Renal cortex interstitium (tissue), 11 donors: ENCODE measurements around the gene GCFC2. TPM values are rescaled to one million over a fixed set of nuclear protein-coding genes. Genes with fewer than 3 reads are reported as not detected.
"Not testable (repeated sequence)": the region's sequence is repeated elsewhere in the genome, so short reads cannot be mapped to it uniquely, and the experiment has no call there.

Source experiments
- DNase-seq, 11 donors: peaks; one replicate each; pipeline ENCODE4 v3.0.0-alpha.2; 2013; ENCODE audit warnings: low read depth in 9 of 11, low spot score in 4 of 11; ENCODE audit errors: extremely low read depth in 1 of 11
- polyA plus RNA-seq, 3 donors: library from polyadenylated mRNA; unstranded; fragments of 120-200 nt; gene quantifications; one replicate each; pipeline ENCODE4 v1.2.1, GENCODE V29; 2013; ENCODE audit not compliant: insufficient read length in 3 of 3

GCFC2 gene
- polyA plus RNA-seq, 3 donors = 37.5 to 53.4 (median 53.2) TPM

- DNase-seq = no peak
Observed at GRCh38 chr2:75703589-75704287, 7.0 kb downstream of the GCFC2 start.

GRCh38 chr2:75702593-75702992 is 8.1 kb downstream of the GCFC2 start:
- no peak for DNase-seq

GRCh38 chr2:75698918-75699317 is 11.8 kb downstream of the GCFC2 start:
- no peak for DNase-seq

GRCh38 chr2:75688196-75688595 is 22.5 kb downstream of the GCFC2 start:
- DNase-seq = no peak

GRCh38 chr2:75683430-75683829 is 27.3 kb downstream of the GCFC2 start:
- DNase-seq = not testable (repeated sequence)

GRCh38 chr2:75680402-75680801 is 30.3 kb downstream of the GCFC2 start:
- no peak for DNase-seq

- DNase-seq = no peak
Observed at GRCh38 chr2:75679556-75679955, 31.2 kb downstream of the GCFC2 start.

- no peak for DNase-seq
Observed at GRCh38 chr2:75676464-75676863, 34.3 kb downstream of the GCFC2 start.

GRCh38 chr2:75675908-75676307 is 34.8 kb downstream of the GCFC2 start:
- DNase-seq = no peak

- not testable (repeated sequence) for DNase-seq
Observed at GRCh38 chr2:75675423-75675822, 35.3 kb downstream of the GCFC2 start.

- DNase-seq = peak in 3 of 11 donors; percentile 21 to 34 (median 32)
Observed at GRCh38 chr2:75667884-75668283, 42.8 kb downstream of the GCFC2 start.

- DNase-seq = peak in 3 of 11 donors; percentile 25 to 30 (median 29)
Observed at GRCh38 chr2:75666911-75667310, 43.8 kb downstream of the GCFC2 start.

GRCh38 chr2:75657798-75658197 is 52.9 kb downstream of the GCFC2 start:
- no peak for DNase-seq

- no peak for DNase-seq
Observed at GRCh38 chr2:75656563-75656962, 54.2 kb downstream of the GCFC2 start.

- no peak for DNase-seq
Observed at GRCh38 chr2:75655861-75656260, 54.9 kb downstream of the GCFC2 start.

- no peak for DNase-seq
Observed at GRCh38 chr2:75654012-75654411, 56.7 kb downstream of the GCFC2 start.

GRCh38 chr2:75647771-75648170 is 62.9 kb downstream of the GCFC2 start:
- no peak for DNase-seq

GRCh38 chr2:75646583-75647425 is 63.9 kb downstream of the GCFC2 start, which contains the start of gene MRPL19:
MRPL19 (plus strand) TSS chr2:75646783; CDS start chr2:75646808, 25 bp downstream.
- peak; percentile 72 to 92 (median 88) for DNase-seq

GRCh38 chr2:75646090-75646582 is 64.6 kb downstream of the GCFC2 start:
- DNase-seq = no peak

- DNase-seq = no peak
Observed at GRCh38 chr2:75645643-75646042, 65.1 kb downstream of the GCFC2 start.
